PFSK-1 (cell line): ENCODE data around the gene GNAT2.

Source experiments
- FOXP2 ChIP-seq: optimal IDR thresholded peaks from 2 replicates; pipeline ENCODE3; 2011; ENCODE audit warnings: borderline replicate concordance, control low read depth, inconsistent platforms; ENCODE audit not compliant: insufficient read depth; ENCODE audit errors: extremely low read length, extremely low read depth
- POLR2AphosphoS5 ChIP-seq: IDR thresholded peaks from 2 replicates; pipeline ENCODE4 v1.6.1; 2012; ENCODE audit warnings: low read depth, mild to moderate bottlenecking, control low read depth, low read length, moderate library complexity
- REST ChIP-seq, 2 experiments: IDR thresholded peaks; 2 replicates each; pipeline versions ENCODE4 v1.6.1 to v1.8.0; 2011 to 2012; ENCODE audit warnings: low read depth in 2 of 2, low read length in 2 of 2, control low read depth in 1 of 2, inconsistent platforms in 1 of 2, mild to moderate bottlenecking in 1 of 2, moderate library complexity in 1 of 2; ENCODE audit not compliant: insufficient read depth in 1 of 2
- SIN3A ChIP-seq: IDR thresholded peaks from 2 replicates; pipeline ENCODE4 v1.6.1; 2012; ENCODE audit warnings: mild to moderate bottlenecking, low read length, moderate library complexity, borderline replicate concordance; ENCODE audit not compliant: insufficient read depth
- TAF1 ChIP-seq: IDR thresholded peaks from 2 replicates; pipeline ENCODE4 v1.6.1; 2012; ENCODE audit warnings: low read length, control low read depth, borderline replicate concordance; ENCODE audit not compliant: insufficient read depth

GNAT2 gene

GRCh38 chr1:109569323-109569722, 50.1 kb downstream of the GNAT2 start:
- TF ChIP-seq POLR2AphosphoS5 (no peak), FOXP2 (no peak), REST (IDR thresholded peaks at IDR 0.05; ENCODE audit: insufficient read depth in 1 of 2, low read depth in 2 of 2, low read length in 2 of 2) (no peak)

GRCh38 chr1:109567877-109568672, 51.3 kb downstream of the GNAT2 start:
- TF ChIP-seq POLR2AphosphoS5 = no peak
- TF ChIP-seq FOXP2 = no peak
- no peak for TF ChIP-seq SIN3A
- TF ChIP-seq TAF1 = no peak
- TF ChIP-seq REST (IDR thresholded peaks at IDR 0.05; ENCODE audit: insufficient read depth in 1 of 2, low read depth in 2 of 2, low read length in 2 of 2) = no peak

- TF ChIP-seq POLR2AphosphoS5 = no peak
- TF ChIP-seq REST (IDR thresholded peaks at IDR 0.05; ENCODE audit: insufficient read depth in 1 of 2, low read depth in 2 of 2, low read length in 2 of 2) = no peak
Observed at GRCh38 chr1:109566982-109567381, 52.4 kb downstream of the GNAT2 start.

DNA sequence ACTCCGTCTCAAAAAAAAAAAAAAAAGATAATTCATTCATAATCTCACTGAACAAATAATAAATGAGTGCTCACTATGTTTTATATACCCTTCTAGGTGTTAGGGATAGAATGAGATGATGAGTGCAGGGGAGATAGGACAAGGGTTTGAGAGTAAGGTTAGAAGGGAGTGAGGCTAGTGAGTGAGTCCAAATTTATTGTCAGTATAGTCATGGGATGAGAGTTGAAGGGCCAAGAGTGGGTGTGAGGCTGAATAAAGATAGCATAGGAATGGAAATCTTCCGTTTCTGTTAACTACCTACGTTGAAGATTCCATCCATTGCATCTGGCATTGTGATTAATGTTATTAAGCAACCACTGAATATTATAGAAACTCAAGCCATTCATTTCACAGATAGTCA, 54.2 kb downstream of the GNAT2 start:
- TF ChIP-seq POLR2AphosphoS5 (no peak), SIN3A (no peak), FOXP2 (no peak)

DNA sequence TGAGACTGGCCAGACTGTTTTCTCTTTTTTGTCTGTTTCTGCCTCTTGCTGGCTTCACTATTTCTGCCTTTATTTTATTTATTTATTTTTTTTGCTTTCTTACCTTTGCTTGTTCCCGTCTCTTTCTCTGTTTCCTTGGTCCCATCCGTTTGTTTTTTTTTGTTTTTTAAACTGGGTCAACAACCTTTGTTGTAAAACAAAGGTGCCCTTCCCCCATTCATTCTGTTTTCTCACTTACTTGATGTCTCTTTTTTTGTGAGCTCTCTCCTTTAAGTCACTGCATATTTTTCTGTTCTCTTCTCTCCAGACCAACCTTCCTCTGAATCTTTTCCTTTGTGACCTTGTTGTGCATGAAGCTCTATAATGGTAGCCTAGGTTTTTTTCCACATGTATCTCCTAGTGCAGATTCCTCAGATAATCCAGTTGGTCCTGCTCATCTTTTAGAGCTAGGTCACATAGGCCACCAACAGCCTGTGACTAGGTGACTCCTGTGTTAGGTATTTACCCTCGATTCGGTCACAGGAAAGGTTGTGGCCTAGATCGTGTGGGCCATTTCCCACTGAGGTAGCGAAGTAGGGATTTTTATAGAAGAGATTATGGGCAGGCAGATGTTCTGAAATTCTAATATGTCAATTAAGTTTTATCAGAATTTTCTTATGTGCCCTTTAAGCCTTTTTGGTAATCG, 55.1 kb downstream of the GNAT2 start:
- no peak for TF ChIP-seq TAF1
- TF ChIP-seq POLR2AphosphoS5 = no peak
- no peak for TF ChIP-seq SIN3A
- TF ChIP-seq REST (IDR thresholded peaks at IDR 0.05; ENCODE audit: insufficient read depth in 1 of 2, low read depth in 2 of 2, low read length in 2 of 2) = no peak
- no peak for TF ChIP-seq FOXP2
